ENCODE data around the gene LSAMP. TPM values are rescaled to one million over a fixed set of nuclear protein-coding genes. Genes with fewer than 3 reads are reported as not detected.

LSAMP gene
- total and polyA plus RNA-seq, 2 of the 13 experiments (the other 11 are each of a cell fraction or from before 2014, with no cell fraction given), result not detected

- TF ChIP-seq ZSCAN30 (CRISPR knock-in tag; IDR thresholded peaks at IDR 0.05) (no peak), SOX13 (IDR thresholded peaks at IDR 0.05) (no peak), SOX13 (CRISPR knock-in tag; conservative IDR thresholded peaks at IDR 0.05 in 1 of 2, IDR thresholded peaks at IDR 0.05 in 1 of 2) (peak in 1 of 2 experiments; percentile 55; a peak in 2 of 4 replicates), ZZZ3 (CRISPR knock-in tag; IDR thresholded peaks at IDR 0.05; ENCODE audit: borderline replicate concordance) (no peak), ZNF562 (CRISPR knock-in tag; IDR thresholded peaks at IDR 0.05; ENCODE audit: borderline replicate concordance) (no peak), HHEX (CRISPR knock-in tag; IDR thresholded peaks at IDR 0.05) (peak; percentile 33; the same call in 1 of the 2 replicates), ARNT (IDR thresholded peaks at IDR 0.05) (no peak), CREM (IDR thresholded peaks at IDR 0.05) (peak; percentile 79), CREM (CRISPR knock-in tag; IDR thresholded peaks at IDR 0.05) (no peak), RBFOX2 (IDR thresholded peaks at IDR 0.05; ENCODE audit: low read depth, low read length) (no peak), ZSCAN12 (CRISPR knock-in tag; IDR thresholded peaks at IDR 0.05) (no peak), SAP130 (CRISPR knock-in tag; IDR thresholded peaks at IDR 0.05; ENCODE audit: low read depth) (peak; percentile 43; the same call in 1 of the 2 replicates), FOSL2 (CRISPR knock-in tag; IDR thresholded peaks at IDR 0.05) (peak; percentile 88), MTA3 (CRISPR knock-in tag; IDR thresholded peaks at IDR 0.05) (no peak), HDAC2 (CRISPR knock-in tag; IDR thresholded peaks at IDR 0.05) (0 out of 2 replicates have a peak, but pooled peaks have one; percentile 19), KLF13 (CRISPR knock-in tag; IDR thresholded peaks at IDR 0.05) (no peak), ZMYM2 (CRISPR knock-in tag; IDR thresholded peaks at IDR 0.05) (peak; percentile 61), MBD4 (IDR thresholded peaks at IDR 0.05; ENCODE audit: borderline replicate concordance, low read length) (0 out of 2 replicates have a peak, but pooled peaks have one; percentile 45), SALL1 (CRISPR knock-in tag; IDR thresholded peaks at IDR 0.05) (peak; percentile 43; the same call in 1 of the 2 replicates), TCF12 (IDR thresholded peaks at IDR 0.05) (no peak), TCF12 (CRISPR knock-in tag; IDR thresholded peaks at IDR 0.05) (0 out of 2 replicates have a peak, but pooled peaks have one; percentile 34), ZNF138 (CRISPR knock-in tag; IDR thresholded peaks at IDR 0.05; ENCODE audit: low read depth) (no peak), ZNF770 (CRISPR knock-in tag; IDR thresholded peaks at IDR 0.05) (no peak), PAF1 (CRISPR knock-in tag; IDR thresholded peaks at IDR 0.05) (no peak), ZNF292 (CRISPR knock-in tag; IDR thresholded peaks at IDR 0.05; ENCODE audit: borderline replicate concordance, low read depth) (no peak)
- TF ChIP-seq, protein P1, sequence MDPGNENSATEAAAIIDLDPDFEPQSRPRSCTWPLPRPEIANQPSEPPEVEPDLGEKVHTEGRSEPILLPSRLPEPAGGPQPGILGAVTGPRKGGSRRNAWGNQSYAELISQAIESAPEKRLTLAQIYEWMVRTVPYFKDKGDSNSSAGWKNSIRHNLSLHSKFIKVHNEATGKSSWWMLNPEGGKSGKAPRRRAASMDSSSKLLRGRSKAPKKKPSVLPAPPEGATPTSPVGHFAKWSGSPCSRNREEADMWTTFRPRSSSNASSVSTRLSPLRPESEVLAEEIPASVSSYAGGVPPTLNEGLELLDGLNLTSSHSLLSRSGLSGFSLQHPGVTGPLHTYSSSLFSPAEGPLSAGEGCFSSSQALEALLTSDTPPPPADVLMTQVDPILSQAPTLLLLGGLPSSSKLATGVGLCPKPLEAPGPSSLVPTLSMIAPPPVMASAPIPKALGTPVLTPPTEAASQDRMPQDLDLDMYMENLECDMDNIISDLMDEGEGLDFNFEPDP (CRISPR knock-in tag; conservative IDR thresholded peaks at IDR 0.05), result no peak
- TF ChIP-seq, protein P2, sequence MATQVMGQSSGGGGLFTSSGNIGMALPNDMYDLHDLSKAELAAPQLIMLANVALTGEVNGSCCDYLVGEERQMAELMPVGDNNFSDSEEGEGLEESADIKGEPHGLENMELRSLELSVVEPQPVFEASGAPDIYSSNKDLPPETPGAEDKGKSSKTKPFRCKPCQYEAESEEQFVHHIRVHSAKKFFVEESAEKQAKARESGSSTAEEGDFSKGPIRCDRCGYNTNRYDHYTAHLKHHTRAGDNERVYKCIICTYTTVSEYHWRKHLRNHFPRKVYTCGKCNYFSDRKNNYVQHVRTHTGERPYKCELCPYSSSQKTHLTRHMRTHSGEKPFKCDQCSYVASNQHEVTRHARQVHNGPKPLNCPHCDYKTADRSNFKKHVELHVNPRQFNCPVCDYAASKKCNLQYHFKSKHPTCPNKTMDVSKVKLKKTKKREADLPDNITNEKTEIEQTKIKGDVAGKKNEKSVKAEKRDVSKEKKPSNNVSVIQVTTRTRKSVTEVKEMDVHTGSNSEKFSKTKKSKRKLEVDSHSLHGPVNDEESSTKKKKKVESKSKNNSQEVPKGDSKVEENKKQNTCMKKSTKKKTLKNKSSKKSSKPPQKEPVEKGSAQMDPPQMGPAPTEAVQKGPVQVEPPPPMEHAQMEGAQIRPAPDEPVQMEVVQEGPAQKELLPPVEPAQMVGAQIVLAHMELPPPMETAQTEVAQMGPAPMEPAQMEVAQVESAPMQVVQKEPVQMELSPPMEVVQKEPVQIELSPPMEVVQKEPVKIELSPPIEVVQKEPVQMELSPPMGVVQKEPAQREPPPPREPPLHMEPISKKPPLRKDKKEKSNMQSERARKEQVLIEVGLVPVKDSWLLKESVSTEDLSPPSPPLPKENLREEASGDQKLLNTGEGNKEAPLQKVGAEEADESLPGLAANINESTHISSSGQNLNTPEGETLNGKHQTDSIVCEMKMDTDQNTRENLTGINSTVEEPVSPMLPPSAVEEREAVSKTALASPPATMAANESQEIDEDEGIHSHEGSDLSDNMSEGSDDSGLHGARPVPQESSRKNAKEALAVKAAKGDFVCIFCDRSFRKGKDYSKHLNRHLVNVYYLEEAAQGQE (IDR thresholded peaks at IDR 0.05; ENCODE audit: borderline replicate concordance in 1 of 2, low read depth in 1 of 2, low read length in 2 of 2), result no peak
These were observed 622.7 kb downstream of the LSAMP start (continued) for GRCh38 chr3:115822579-115822978.

Data from HepG2 (cell line).